Kidney (tissue), 14 donors: ENCODE results near the gene CRTAC1. TPM values are rescaled to one million over a fixed set of nuclear protein-coding genes. Genes with fewer than 3 reads are reported as not detected.

Source experiments
- DNase-seq, 5 donors: peaks; one replicate each; pipeline ENCODE4 v3.0.0-alpha.2; 2013 to 2020
- FAIRE-seq: peaks from 2 replicates; lab custom pipeline; 2012; peaks lifted over from hg19 to GRCh38; lab: Jason Lieb, UNC
- H3K27ac ChIP-seq, 2 donors: one replicate each; pipeline ENCODE4 v1.7.0; 2013; ENCODE audit warnings: low read depth in 2 of 2, low read length in 2 of 2, inconsistent platforms in 1 of 2
- H3K27me3 ChIP-seq: one replicate; pipeline ENCODE4 v1.7.1; 2013; ENCODE audit warnings: low read length, inconsistent platforms; ENCODE audit not compliant: control insufficient read depth, insufficient read depth
- H3K36me3 ChIP-seq, 3 donors: one replicate each; pipeline versions ENCODE4 v1.7.0 to v1.7.1; 2013; ENCODE audit warnings: low read length in 3 of 3, control low read depth in 1 of 3, inconsistent platforms in 1 of 3; ENCODE audit not compliant: insufficient read depth in 3 of 3, control insufficient read depth in 2 of 3
- H3K4me1 ChIP-seq, 3 donors: one replicate each; pipeline versions ENCODE4 v1.7.0 to v1.7.1; 2013; ENCODE audit warnings: low read length in 3 of 3, inconsistent platforms in 1 of 3, low read depth in 1 of 3; ENCODE audit not compliant: control insufficient read depth in 2 of 3, insufficient read depth in 2 of 3
- H3K4me3 ChIP-seq, 3 donors: one replicate each; pipeline versions ENCODE4 v1.7.0 to v1.8.1; 2013; ENCODE audit warnings: low read length in 3 of 3, control low read depth in 1 of 3, inconsistent platforms in 1 of 3
- H3K9ac ChIP-seq, 3 donors: one replicate each; pipeline versions ENCODE4 v1.7.0 to v1.7.1; 2013; ENCODE audit warnings: low read length in 3 of 3, control low read depth in 1 of 3, inconsistent platforms in 1 of 3
- H3K9me3 ChIP-seq, 3 donors: one replicate each; pipeline versions ENCODE4 v1.7.0 to v1.7.1; 2013; ENCODE audit warnings: low read length in 3 of 3, control low read depth in 1 of 3, inconsistent platforms in 1 of 3; ENCODE audit not compliant: control insufficient read depth in 2 of 3, insufficient read depth in 1 of 3
- CTCF ChIP-seq: IDR thresholded peaks from 3 replicates; pipeline ENCODE4 v1.5.1; 2012; ENCODE audit warnings: mild to moderate bottlenecking, moderate library complexity, borderline replicate concordance; ENCODE audit not compliant: insufficient read depth; ENCODE audit errors: extremely low read depth
- intact Hi-C: fragments of 100-400 bp; cut with DNase I; formaldehyde crosslinking; loops from one replicate; pipeline ENCODE4 v1.11.1; 2022
- polyA plus RNA-seq: library from polyadenylated mRNA; stranded (reverse); fragments of 350-450 nt; fragmentation: Illumina TruSeq; extraction: RNeasy Lipid Tissue Mini Kit (QIAGEN cat#74804); gene quantifications from one replicate; pipeline ENCODE4 v1.2.3, GENCODE V29; 2014; ENCODE audit warnings: low read depth, low replicate concordance; ENCODE audit not compliant: insufficient read depth
- total RNA-seq: library from RNA; stranded (reverse); fragmentation: NEBNext Ultra II Directional; extraction: Animal tissue kit (Norgen Biotek cat#: 25700); gene quantifications from one replicate; pipeline ENCODE4 v1.2.1, GENCODE V29; 2021
- donor health status: control.
- donor health status: control.
- donor health status: control.
- donor health status: control.
- donor health status: control.
- donor health status: DM: yes; HTN: yes; CAD: no.
- donor health status: Normal renal cell carcinoma (clear cell type).

Gene CRTAC1
- total and polyA plus RNA-seq, 2 donors from 2014 or later: 6.1 to 7.2 TPM

DNA sequence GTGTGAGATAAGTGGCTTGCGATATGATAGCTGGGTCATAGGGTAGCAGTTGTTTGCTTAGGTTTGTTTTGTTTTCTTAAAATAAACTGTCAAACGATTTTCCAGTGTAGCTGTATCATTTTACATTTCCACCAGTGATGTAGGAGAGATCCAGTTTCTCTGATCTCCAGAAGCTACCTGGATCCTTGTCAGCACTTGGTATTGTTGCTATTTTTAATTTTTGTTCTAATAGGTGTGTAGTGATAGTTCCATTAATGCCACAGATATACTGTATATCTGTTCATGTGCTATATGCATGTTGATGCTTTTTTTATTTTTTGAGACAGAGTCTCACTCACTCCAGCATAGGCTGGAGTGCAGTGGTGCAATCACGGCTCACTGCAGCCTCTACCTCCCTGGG lies 136.3 kb downstream of the CRTAC1 start:
- intact Hi-C loops: no loop called here
- Histone ChIP-seq H3K36me3 (no peaks in the 10 kb centered on the region), H3K4me3 (no peak overlapping the region), H3K9me3 (no peaks in the 10 kb centered on the region), H3K4me1 (peaks cover 0 to 4% (median 0%) of the 10 kb centered on the region in 3 donors), H3K27me3 (no peaks in the 10 kb centered on the region), H3K27ac (no peak overlapping the region), H3K9ac (no peak overlapping the region)
- no peak for TF ChIP-seq CTCF
- DNase-seq: no peak
- no peak for FAIRE-seq

- Histone ChIP-seq H3K27ac (no peak overlapping the region), H3K9me3 (no peaks in the 10 kb centered on the region), H3K4me1 (peaks cover 0 to 4% (median 0%) of the 10 kb centered on the region in 3 donors), H3K4me3 (no peak overlapping the region), H3K9ac (no peak overlapping the region), H3K36me3 (no peaks in the 10 kb centered on the region), H3K27me3 (no peaks in the 10 kb centered on the region)
- FAIRE-seq (no peak), DNase-seq (no peak)
- intact Hi-C loops: no loop called here
- no peak for TF ChIP-seq CTCF
Observed at GRCh38 chr10:97892939-97893338, 137.5 kb downstream of the CRTAC1 start.

DNA sequence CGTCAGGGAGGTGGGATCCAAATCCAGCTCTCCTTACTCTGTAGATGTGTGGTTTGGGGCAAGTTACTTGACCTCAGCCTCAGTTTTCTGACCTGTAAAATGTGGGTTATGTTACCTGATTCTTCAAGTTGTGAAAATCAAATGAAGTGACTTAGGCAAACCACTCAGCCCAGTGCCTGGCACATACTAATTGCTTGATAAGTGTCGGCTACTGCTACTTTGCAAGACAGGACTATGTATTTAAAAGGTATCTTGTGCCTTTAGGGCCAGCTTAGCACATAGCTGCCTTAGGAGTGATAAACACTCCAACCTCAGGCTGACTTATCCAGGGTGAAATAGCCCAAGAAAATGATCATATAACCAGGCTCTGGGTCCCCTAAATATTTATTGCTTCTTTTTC lies 137.9 kb downstream of the CRTAC1 start:
- Histone ChIP-seq H3K9ac (no peak overlapping the region), H3K36me3 (no peaks in the 10 kb centered on the region), H3K27ac (no peak overlapping the region), H3K27me3 (no peaks in the 10 kb centered on the region), H3K4me1 (peaks cover 0 to 4% (median 0%) of the 10 kb centered on the region in 3 donors), H3K4me3 (no peak overlapping the region), H3K9me3 (no peaks in the 10 kb centered on the region)
- intact Hi-C loops: no loop called here
- DNase-seq (no peak), FAIRE-seq (no peak)
- TF ChIP-seq CTCF: no peak
